Activated T-helper 1 cell treated with anti-CD3 and anti-CD28 coated beads, Interleukin-12 subunit alpha, Interleukin-12 subunit beta, Interleukin-2, Interleukin-4 antibody, amounts not matched to agents 30 ng/mL and 10 ng/mL and 1 ng/mL, durations not matched to agents 14 hours and 24 hours and 36 hours (primary cell): ENCODE data around the gene SPACA7. TPM values are rescaled to one million over a fixed set of nuclear protein-coding genes. Genes with fewer than 3 reads are reported as not detected.

Experiments
- DNase-seq: peaks from one replicate; pipeline ENCODE4 v3.0.0; 2021; ENCODE audit warnings: low spot score
- H3K27ac Mint-ChIP-seq: one replicate; pipeline ENCODE4 v1.8.0; 2021; ENCODE audit warnings: mild to moderate bottlenecking, mixed read lengths
- H3K27me3 Mint-ChIP-seq: one replicate; pipeline ENCODE4 v1.8.0; 2022; ENCODE audit warnings: mild to moderate bottlenecking, moderate library complexity, mixed read lengths; ENCODE audit not compliant: insufficient read depth
- H3K36me3 Mint-ChIP-seq: one replicate; pipeline ENCODE4 v1.8.0; 2021; ENCODE audit warnings: low read depth, mixed read lengths
- H3K4me1 Mint-ChIP-seq: one replicate; pipeline ENCODE4 v1.8.0; 2021; ENCODE audit warnings: low read depth, mixed read lengths
- H3K4me3 Mint-ChIP-seq: one replicate; pipeline ENCODE4 v1.8.0; 2021; ENCODE audit warnings: mild to moderate bottlenecking, moderate library complexity, mixed read lengths
- H3K9me3 Mint-ChIP-seq: one replicate; pipeline ENCODE4 v1.8.0; 2021; ENCODE audit warnings: mixed read lengths
- intact Hi-C: fragments of 100-400 bp; cut with micrococcal nuclease; formaldehyde crosslinking; loops from one replicate; pipeline ENCODE4 v1.15.1; 2024
- total RNA-seq: library from RNA; stranded (reverse); gene quantifications from 2 replicates; pipeline ENCODE4 v1.2.3, GENCODE V29; 2022

SPACA7 gene
- not detected in 2 replicates for total RNA-seq

GRCh38 chr13:112376050-112376681 lies at the start of gene SPACA7:
TSS of gene SPACA7 (plus strand) at chr13:112376355. CDS start at chr13:112376386, 31 bp downstream.
- peaks cover 5% of the 10 kb centered on the region for H3K9me3 Mint-ChIP-seq
- H3K27ac Mint-ChIP-seq, result no peak within 1 kb of the TSS
- no peak for DNase-seq

GRCh38 chr13:112326821-112327370 lies 49.3 kb upstream of the SPACA7 start:
- H3K27ac Mint-ChIP-seq, result no peak overlapping the region
- intact Hi-C loops, result no loop called here
- no peak overlapping the region for H3K4me3 Mint-ChIP-seq
- H3K36me3 Mint-ChIP-seq, result no peaks in the 10 kb centered on the region
- H3K27me3 Mint-ChIP-seq, result peaks cover 7% of the 10 kb centered on the region
- DNase-seq, result no peak
- no peaks in the 10 kb centered on the region for H3K4me1 Mint-ChIP-seq
- H3K9me3 Mint-ChIP-seq, result no peaks in the 10 kb centered on the region

More at GRCh38 chr13:112376050-112376681, at the start of gene SPACA7:
- intact Hi-C loops, result no loop called here
- Mint-ChIP-seq H3K4me3 (no peak within 1 kb of the TSS), H3K36me3 (no peaks in the 10 kb centered on the region), H3K4me1 (no peaks in the 10 kb centered on the region), H3K27me3 (peaks cover 1% of the 10 kb centered on the region)

DNA sequence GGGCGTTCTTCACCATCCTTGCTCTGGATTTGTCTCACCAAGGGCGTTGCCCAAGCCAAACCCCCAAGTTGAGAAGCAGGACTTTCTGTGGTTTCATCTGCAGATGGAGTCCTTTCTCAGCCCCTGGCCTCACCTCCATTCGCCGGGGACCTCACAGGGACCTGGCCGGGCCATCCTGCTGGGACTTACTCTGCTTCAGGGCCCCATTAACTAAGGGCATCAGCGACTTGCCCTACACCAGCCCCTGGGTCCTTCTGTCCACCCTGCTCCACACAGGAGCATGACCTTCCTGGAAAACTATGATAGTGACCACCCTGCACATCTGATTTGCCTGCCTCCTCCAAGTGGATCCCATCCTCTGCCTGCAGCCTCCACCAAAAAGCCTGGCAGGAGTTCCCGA lies 47.2 kb upstream of the SPACA7 start:
- no peaks in the 10 kb centered on the region for H3K9me3 Mint-ChIP-seq
- H3K4me1 Mint-ChIP-seq, result no peaks in the 10 kb centered on the region
- intact Hi-C loops, result no loop called here

GRCh38 chr13:112329376-112329775 lies 46.8 kb upstream of the SPACA7 start:
- no peaks in the 10 kb centered on the region for H3K9me3 Mint-ChIP-seq
- DNase-seq, result no peak
- H3K4me3 Mint-ChIP-seq, result no peak overlapping the region
- H3K27ac Mint-ChIP-seq, result no peak overlapping the region
- H3K36me3 Mint-ChIP-seq, result no peaks in the 10 kb centered on the region
- H3K4me1 Mint-ChIP-seq, result no peaks in the 10 kb centered on the region
- intact Hi-C loops, result no loop called here
- H3K27me3 Mint-ChIP-seq, result peaks cover 16% of the 10 kb centered on the region

More for the DNA sequence above, 47.2 kb upstream of the SPACA7 start:
- Mint-ChIP-seq H3K4me3 (no peak overlapping the region), H3K36me3 (no peaks in the 10 kb centered on the region), H3K27me3 (peaks cover 16% of the 10 kb centered on the region), H3K27ac (no peak overlapping the region)
- no peak for DNase-seq

DNA sequence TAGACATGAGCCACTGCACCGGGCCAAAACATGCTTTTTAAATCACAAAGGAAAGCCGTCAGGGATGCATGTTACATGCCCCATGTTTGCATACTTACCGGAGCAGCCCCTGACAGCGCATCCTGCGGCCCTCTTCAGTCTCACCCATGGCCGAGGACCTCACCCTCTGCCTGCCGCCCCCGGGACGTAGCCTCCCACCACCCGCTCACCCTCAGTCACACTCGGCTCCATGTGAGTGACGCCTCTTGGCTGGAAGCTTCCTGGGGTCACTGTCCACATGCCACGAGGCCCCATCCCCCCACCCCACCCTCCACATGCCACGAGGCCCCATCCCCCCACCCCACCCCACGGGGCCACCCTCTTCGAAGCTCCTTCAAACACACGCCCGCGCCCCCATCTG lies 46.1 kb upstream of the SPACA7 start:
- Mint-ChIP-seq H3K4me3 (no peak overlapping the region), H3K27me3 (peaks cover 18% of the 10 kb centered on the region), H3K4me1 (no peaks in the 10 kb centered on the region), H3K36me3 (no peaks in the 10 kb centered on the region), H3K27ac (no peak overlapping the region), H3K9me3 (no peaks in the 10 kb centered on the region)
- intact Hi-C loops, result loop anchor here (10.0 kb wide), 1 partner anchor 275 kb away; no protein-coding TSS in a partner anchor
- DNase-seq, result no peak

DNA sequence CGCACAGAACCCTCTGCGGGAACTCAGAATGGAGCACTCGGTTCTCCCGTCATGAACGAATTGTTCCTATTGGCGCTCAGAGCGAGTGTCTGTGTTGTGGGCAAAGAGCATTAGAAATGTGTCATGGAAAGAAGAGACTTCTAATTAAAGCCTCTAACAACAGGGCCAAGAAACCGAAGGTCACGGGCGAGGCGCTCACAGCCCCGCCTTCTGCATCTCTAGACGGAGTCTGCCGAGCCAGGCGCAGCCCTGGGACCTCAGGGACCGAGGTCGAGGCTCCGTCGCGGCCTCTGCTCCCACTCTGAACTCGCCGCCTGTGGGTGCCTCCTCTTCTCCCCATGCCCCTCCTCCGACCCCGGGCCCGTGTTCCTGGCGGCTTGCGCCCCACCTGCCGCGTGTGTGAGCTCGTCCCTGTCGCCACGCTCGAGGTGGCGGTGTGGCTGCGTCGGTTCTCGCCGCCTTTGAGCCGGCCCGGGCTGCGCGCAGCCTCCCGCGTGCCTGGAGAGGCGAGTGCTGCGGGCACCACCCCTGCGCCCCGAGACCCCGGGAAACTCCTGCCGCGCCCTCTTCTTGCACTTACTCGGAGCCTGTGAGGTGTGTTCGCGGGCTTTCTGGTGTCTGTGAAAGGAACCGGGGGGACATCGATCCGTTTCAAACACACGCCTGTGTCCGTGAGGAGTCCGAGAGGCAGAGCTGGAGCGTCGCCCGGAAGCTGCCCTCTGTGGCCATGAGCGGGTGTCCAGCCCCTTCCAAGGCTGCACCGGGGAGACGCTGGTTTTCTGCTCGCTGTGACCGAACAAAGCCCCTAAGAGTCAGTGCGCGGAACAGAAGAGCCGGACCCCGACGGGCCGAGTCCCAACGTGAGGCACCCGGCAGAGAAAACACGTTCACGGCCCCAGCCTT lies 45.4 kb upstream of the SPACA7 start:
- Mint-ChIP-seq H3K4me3 (no peak overlapping the region), H3K27me3 (peaks cover 16% of the 10 kb centered on the region), H3K27ac (no peak overlapping the region), H3K9me3 (no peaks in the 10 kb centered on the region), H3K4me1 (no peaks in the 10 kb centered on the region), H3K36me3 (no peaks in the 10 kb centered on the region)
- intact Hi-C loops, result loop anchor here (10.0 kb wide), 1 partner anchor 274 kb away; no protein-coding TSS in a partner anchor
- no peak for DNase-seq

DNA sequence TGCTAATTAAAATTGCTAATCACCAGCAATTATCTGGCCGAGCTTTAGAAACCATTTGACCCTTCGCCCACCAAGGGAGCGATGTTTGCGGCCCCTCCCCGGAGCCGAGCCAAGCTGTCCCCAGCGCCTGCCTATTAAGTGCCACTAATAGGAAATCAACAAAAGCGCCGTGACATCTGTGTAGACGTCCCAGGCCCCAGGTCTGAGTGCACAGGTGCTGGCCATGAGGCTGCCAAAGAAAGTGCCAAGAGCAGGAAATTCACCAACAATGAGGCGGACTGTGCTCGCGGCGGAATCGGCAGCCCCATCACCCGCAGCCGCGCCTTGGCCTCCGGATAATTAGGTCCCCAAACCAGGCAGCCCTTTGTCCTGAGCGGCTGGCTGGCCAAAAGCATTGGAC lies 44.5 kb upstream of the SPACA7 start:
- Mint-ChIP-seq H3K9me3 (no peaks in the 10 kb centered on the region), H3K36me3 (no peaks in the 10 kb centered on the region), H3K4me3 (no peak overlapping the region), H3K4me1 (no peaks in the 10 kb centered on the region), H3K27ac (no peak overlapping the region), H3K27me3 (peaks cover 15% of the 10 kb centered on the region)
- intact Hi-C loops, result loop anchor here (10.0 kb wide), 1 partner anchor 273 kb away; no protein-coding TSS in a partner anchor
- DNase-seq, result no peak

GRCh38 chr13:112332727-112333126 lies 43.4 kb upstream of the SPACA7 start:
- no peaks in the 10 kb centered on the region for H3K36me3 Mint-ChIP-seq
- intact Hi-C loops, result loop anchor here (10.0 kb wide), 1 partner anchor 272 kb away; no protein-coding TSS in a partner anchor

GRCh38 chr13:112333756-112334543 lies 42.2 kb upstream of the SPACA7 start:
- H3K4me3 Mint-ChIP-seq, result no peak overlapping the region
- H3K9me3 Mint-ChIP-seq, result peaks cover 4% of the 10 kb centered on the region
- H3K27me3 Mint-ChIP-seq, result peaks cover 14% of the 10 kb centered on the region
- H3K4me1 Mint-ChIP-seq, result no peaks in the 10 kb centered on the region
- intact Hi-C loops, result loop anchor here (10.0 kb wide), 1 partner anchor 271 kb away; no protein-coding TSS in a partner anchor
- no peaks in the 10 kb centered on the region for H3K36me3 Mint-ChIP-seq
- DNase-seq, result no peak
- no peak overlapping the region for H3K27ac Mint-ChIP-seq

More at GRCh38 chr13:112332727-112333126, 43.4 kb upstream of the SPACA7 start:
- Mint-ChIP-seq H3K9me3 (peaks cover 4% of the 10 kb centered on the region), H3K4me1 (no peaks in the 10 kb centered on the region), H3K4me3 (no peak overlapping the region), H3K27me3 (peaks cover 14% of the 10 kb centered on the region), H3K27ac (no peak overlapping the region)
- DNase-seq, result no peak

DNA sequence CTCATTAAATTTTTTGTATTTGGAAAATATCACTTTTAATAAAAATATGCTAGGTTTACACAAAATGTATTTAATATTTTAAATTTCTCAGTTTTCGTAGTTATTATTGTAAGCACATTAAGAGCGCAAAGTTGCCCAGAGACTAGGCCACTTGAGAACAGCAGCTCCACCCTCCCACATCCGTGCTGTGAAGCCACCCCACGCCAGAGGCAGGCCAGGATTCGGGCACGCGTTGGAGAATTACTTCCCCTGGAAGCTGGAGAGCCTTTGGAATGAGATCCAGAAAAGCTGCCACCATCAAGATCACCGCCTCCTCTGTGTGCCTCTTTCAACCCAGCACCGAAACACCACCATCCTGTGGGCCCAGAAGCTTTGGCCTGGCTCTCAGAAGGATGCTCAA lies 41.0 kb upstream of the SPACA7 start:
- Mint-ChIP-seq H3K27ac (no peak overlapping the region), H3K27me3 (peaks cover 14% of the 10 kb centered on the region), H3K4me3 (no peak overlapping the region), H3K9me3 (peaks cover 4% of the 10 kb centered on the region), H3K36me3 (no peaks in the 10 kb centered on the region), H3K4me1 (no peaks in the 10 kb centered on the region)
- DNase-seq, result no peak
- intact Hi-C loops, result loop anchor here (10.0 kb wide), 1 partner anchor 270 kb away; no protein-coding TSS in a partner anchor

DNA sequence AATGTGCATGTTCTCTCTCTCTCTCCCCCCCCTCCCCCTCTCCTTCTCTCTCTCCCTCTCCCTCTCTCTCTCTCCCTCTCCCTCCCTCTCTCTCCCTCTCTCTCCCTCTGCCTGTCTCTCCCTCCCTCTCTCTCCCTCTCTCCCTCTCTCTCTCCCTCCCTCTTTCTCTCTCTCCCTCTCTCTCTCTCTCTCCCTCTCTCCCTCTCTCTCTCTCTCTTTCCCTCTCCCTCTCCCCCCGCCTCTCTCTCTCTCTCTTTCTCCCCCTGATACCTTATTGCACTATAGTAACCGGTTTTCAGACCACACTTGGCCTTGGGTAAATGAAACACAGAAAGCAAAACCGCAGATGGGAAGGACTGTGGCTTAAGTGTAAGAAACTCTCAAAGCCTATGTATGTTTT lies 34.7 kb upstream of the SPACA7 start:
- no peak overlapping the region for H3K27ac Mint-ChIP-seq

DNA sequence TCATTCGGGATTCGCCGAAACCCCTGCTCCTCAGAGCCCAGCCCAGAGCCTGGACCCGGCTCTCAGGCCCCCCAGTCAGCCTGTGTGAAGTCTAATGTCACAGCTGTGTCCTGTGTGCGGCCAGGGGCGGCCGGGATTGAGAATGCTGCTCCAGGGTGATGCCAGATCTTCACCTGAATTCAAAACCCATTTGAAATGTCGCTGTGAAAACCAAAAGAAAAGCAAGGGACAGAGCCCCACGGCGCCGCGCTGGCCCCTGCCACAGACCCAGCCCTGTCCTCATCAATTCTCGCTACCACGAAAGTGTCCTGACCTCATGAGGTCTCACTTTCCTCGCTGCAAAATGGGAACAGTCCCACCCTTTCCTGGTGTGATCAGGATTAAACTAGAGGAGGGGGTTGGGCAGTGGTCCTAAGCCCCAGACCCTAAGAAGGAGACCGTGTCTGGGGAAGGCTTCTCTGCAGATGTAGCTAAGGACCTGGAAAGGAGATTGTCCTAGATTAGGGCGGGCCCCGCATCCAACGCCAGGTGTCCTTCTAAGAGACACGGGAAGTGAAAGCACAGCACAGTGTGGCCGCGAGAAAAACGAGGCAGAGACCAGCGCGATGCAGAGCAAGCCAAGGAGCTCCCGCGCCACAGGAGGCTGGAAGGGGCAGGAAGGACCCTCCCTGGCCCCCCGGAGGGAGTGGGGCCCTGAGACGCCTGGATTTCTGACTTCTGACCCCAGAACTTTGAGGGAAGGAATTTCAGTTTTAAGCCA lies 34.0 kb upstream of the SPACA7 start:
- Mint-ChIP-seq H3K4me3 (no peak overlapping the region), H3K4me1 (no peaks in the 10 kb centered on the region), H3K27ac (no peak overlapping the region), H3K27me3 (peaks cover 14% of the 10 kb centered on the region), H3K36me3 (no peaks in the 10 kb centered on the region), H3K9me3 (no peaks in the 10 kb centered on the region)
- intact Hi-C loops, result no loop called here
- no peak for DNase-seq

More for the DNA sequence above, 34.7 kb upstream of the SPACA7 start:
- Mint-ChIP-seq H3K9me3 (peaks cover 4% of the 10 kb centered on the region), H3K27me3 (peaks cover 8% of the 10 kb centered on the region), H3K36me3 (no peaks in the 10 kb centered on the region), H3K4me1 (no peaks in the 10 kb centered on the region), H3K4me3 (no peak overlapping the region)
- intact Hi-C loops, result no loop called here
- no peak for DNase-seq
